Measurements from ENCODE around the gene PAOX. TPM values are rescaled to one million over a fixed set of nuclear protein-coding genes. Genes with fewer than 3 reads are reported as not detected.

The PAOX gene
- total and polyA plus RNA-seq, 2 donors (not counting 1 experiment from before 2014, with no cell fraction given): 2.4 to 9.2 TPM

DNA sequence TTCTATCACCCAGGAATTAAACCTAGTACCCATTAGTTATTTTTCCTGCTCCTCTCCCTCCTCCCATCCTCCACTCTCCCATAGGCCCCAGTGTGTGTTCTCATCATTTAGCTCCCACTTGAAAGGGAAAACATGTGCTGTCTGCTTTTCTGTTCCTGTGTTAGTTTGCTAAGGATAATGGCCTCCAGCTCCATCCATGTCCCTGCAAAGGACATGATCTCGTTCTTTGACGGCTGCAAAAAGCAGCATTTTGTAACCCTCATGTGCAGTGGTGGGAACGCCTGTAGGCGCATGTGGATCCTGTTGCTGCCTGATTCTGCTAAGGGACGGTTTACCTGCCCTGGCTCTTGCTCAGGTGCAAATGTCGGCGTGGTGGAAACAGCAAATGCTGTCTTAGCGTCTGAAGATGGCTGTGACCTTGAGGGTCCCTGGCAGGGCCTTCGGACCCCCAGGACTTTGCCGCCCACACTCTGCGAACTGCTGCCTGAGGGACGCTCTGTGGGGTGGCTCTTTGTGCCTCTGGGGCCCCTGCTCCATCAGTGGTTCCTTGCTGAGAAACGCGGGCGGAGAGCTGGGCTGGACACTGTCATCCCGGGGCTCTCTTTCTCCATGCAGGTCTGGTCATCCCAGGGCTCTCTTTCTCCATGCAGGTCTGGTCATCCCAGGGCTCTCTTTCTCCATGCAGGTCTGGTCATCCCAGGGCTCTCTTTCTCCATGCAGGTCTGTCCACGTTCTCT, 9.3 kb downstream of the PAOX start:
- TF ChIP-seq EZH2 (IDR thresholded peaks at IDR 0.05; ENCODE audit: low read length, missing control alignments): no peak
- TF ChIP-seq, protein P1, sequence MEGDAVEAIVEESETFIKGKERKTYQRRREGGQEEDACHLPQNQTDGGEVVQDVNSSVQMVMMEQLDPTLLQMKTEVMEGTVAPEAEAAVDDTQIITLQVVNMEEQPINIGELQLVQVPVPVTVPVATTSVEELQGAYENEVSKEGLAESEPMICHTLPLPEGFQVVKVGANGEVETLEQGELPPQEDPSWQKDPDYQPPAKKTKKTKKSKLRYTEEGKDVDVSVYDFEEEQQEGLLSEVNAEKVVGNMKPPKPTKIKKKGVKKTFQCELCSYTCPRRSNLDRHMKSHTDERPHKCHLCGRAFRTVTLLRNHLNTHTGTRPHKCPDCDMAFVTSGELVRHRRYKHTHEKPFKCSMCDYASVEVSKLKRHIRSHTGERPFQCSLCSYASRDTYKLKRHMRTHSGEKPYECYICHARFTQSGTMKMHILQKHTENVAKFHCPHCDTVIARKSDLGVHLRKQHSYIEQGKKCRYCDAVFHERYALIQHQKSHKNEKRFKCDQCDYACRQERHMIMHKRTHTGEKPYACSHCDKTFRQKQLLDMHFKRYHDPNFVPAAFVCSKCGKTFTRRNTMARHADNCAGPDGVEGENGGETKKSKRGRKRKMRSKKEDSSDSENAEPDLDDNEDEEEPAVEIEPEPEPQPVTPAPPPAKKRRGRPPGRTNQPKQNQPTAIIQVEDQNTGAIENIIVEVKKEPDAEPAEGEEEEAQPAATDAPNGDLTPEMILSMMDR (conservative IDR thresholded peaks at IDR 0.05 in 1 of 2, IDR thresholded peaks at IDR 0.05 in 1 of 2; ENCODE audit: low read depth in 1 of 2, low read length in 2 of 2): no peak
- Histone ChIP-seq H4K20me1 (ENCODE audit: control insufficient read depth, extremely low read depth, insufficient read depth, low read length) (no peaks in the 10 kb centered on the region), H3K4me1 (ENCODE audit: control insufficient read depth, extremely low read depth, insufficient read depth, low read length) (no peaks in the 10 kb centered on the region), H3K9me3 (ENCODE audit: control insufficient read depth, insufficient read depth, low read depth, low read length) (no peaks in the 10 kb centered on the region), H3K27me3 (ENCODE audit: control insufficient read depth, insufficient read depth, low read length) (no peaks in the 10 kb centered on the region), H3K9ac (ENCODE audit: insufficient read depth, low read length) (no peak overlapping the region), H3K36me3 (ENCODE audit: control insufficient read depth, insufficient read depth, low read length) (no peaks in the 10 kb centered on the region), H3K4me2 (ENCODE audit: extremely low read depth, insufficient read depth, low read length) (no peak overlapping the region), H2AFZ (ENCODE audit: low read length) (no peak overlapping the region), H3K79me2 (ENCODE audit: control insufficient read depth, insufficient read depth, low read length) (no peaks in the 10 kb centered on the region), H3K27ac (ENCODE audit: insufficient read depth, low read length) (no peak overlapping the region), H3K4me3 (replicated peaks in 1 of 4; ENCODE audit: control extremely low read depth in 1 of 4, insufficient read depth in 1 of 4, low read depth in 3 of 4, low read length in 4 of 4) (no peak overlapping the region)
- DNase-seq (ENCODE audit: low read depth in 2 of 2): no peak

- DNase-seq (ENCODE audit: low read depth in 2 of 2): no peak
- Histone ChIP-seq H3K79me2 (ENCODE audit: control insufficient read depth, insufficient read depth, low read length) (peaks cover under 1% of the 10 kb centered on the region), H3K4me1 (ENCODE audit: control insufficient read depth, extremely low read depth, insufficient read depth, low read length) (no peaks in the 10 kb centered on the region), H3K27me3 (ENCODE audit: control insufficient read depth, insufficient read depth, low read length) (no peaks in the 10 kb centered on the region), H2AFZ (ENCODE audit: low read length) (no peak overlapping the region), H4K20me1 (ENCODE audit: control insufficient read depth, extremely low read depth, insufficient read depth, low read length) (no peaks in the 10 kb centered on the region), H3K4me3 (replicated peaks in 1 of 4; ENCODE audit: control extremely low read depth in 1 of 4, insufficient read depth in 1 of 4, low read depth in 3 of 4, low read length in 4 of 4) (no peak overlapping the region), H3K27ac (ENCODE audit: insufficient read depth, low read length) (no peak overlapping the region), H3K9ac (ENCODE audit: insufficient read depth, low read length) (no peak overlapping the region), H3K4me2 (ENCODE audit: extremely low read depth, insufficient read depth, low read length) (no peak overlapping the region), H3K9me3 (ENCODE audit: control insufficient read depth, insufficient read depth, low read depth, low read length) (no peaks in the 10 kb centered on the region), H3K36me3 (ENCODE audit: control insufficient read depth, insufficient read depth, low read length) (no peaks in the 10 kb centered on the region)
- TF ChIP-seq EZH2 (IDR thresholded peaks at IDR 0.05; ENCODE audit: low read length, missing control alignments): no peak
- TF ChIP-seq, protein P1 (conservative IDR thresholded peaks at IDR 0.05 in 1 of 2, IDR thresholded peaks at IDR 0.05 in 1 of 2; ENCODE audit: low read depth in 1 of 2, low read length in 2 of 2): no peak
Observed at GRCh38 chr10:133388973-133389818, 10.1 kb downstream of the PAOX start.

- DNase-seq (ENCODE audit: low read depth in 2 of 2): no peak
- Histone ChIP-seq H3K4me3 (replicated peaks in 1 of 4; ENCODE audit: control extremely low read depth in 1 of 4, insufficient read depth in 1 of 4, low read depth in 3 of 4, low read length in 4 of 4) (no peak overlapping the region), H3K9me3 (ENCODE audit: control insufficient read depth, insufficient read depth, low read depth, low read length) (no peaks in the 10 kb centered on the region), H3K27ac (ENCODE audit: insufficient read depth, low read length) (no peak overlapping the region), H2AFZ (ENCODE audit: low read length) (no peak overlapping the region), H3K9ac (ENCODE audit: insufficient read depth, low read length) (no peak overlapping the region), H4K20me1 (ENCODE audit: control insufficient read depth, extremely low read depth, insufficient read depth, low read length) (no peaks in the 10 kb centered on the region), H3K36me3 (ENCODE audit: control insufficient read depth, insufficient read depth, low read length) (no peaks in the 10 kb centered on the region), H3K79me2 (ENCODE audit: control insufficient read depth, insufficient read depth, low read length) (peaks cover 14% of the 10 kb centered on the region), H3K27me3 (ENCODE audit: control insufficient read depth, insufficient read depth, low read length) (no peaks in the 10 kb centered on the region), H3K4me2 (ENCODE audit: extremely low read depth, insufficient read depth, low read length) (no peak overlapping the region), H3K4me1 (ENCODE audit: control insufficient read depth, extremely low read depth, insufficient read depth, low read length) (no peaks in the 10 kb centered on the region)
- no peak for TF ChIP-seq EZH2 (IDR thresholded peaks at IDR 0.05; ENCODE audit: low read length, missing control alignments)
- TF ChIP-seq, protein P1 (conservative IDR thresholded peaks at IDR 0.05 in 1 of 2, IDR thresholded peaks at IDR 0.05 in 1 of 2; ENCODE audit: low read depth in 1 of 2, low read length in 2 of 2): no peak
Observed at GRCh38 chr10:133390597-133391248, 11.7 kb downstream of the PAOX start.
